HFF-Myc (cell line): ENCODE results near the gene PSMF1.

Source experiments
- DNase-seq: peaks from one replicate; pipeline ENCODE4 v3.0.0-alpha.2; 2011; ENCODE audit warnings: low read depth; ENCODE audit errors: extremely low read depth
- H3K4me3 ChIP-seq: replicated peaks from 2 replicates; pipeline ENCODE4 v1.5.1; 2011; ENCODE audit warnings: low read depth, mild to moderate bottlenecking, control low read depth, low read length
- TF ChIP-seq, protein P1 (sequence below): IDR thresholded peaks from 2 replicates; pipeline ENCODE4 v1.5.1; 2012; ENCODE audit warnings: mild to moderate bottlenecking, low read depth, low read length, control low read depth; ENCODE audit errors: missing control alignments

The PSMF1 gene

DNA sequence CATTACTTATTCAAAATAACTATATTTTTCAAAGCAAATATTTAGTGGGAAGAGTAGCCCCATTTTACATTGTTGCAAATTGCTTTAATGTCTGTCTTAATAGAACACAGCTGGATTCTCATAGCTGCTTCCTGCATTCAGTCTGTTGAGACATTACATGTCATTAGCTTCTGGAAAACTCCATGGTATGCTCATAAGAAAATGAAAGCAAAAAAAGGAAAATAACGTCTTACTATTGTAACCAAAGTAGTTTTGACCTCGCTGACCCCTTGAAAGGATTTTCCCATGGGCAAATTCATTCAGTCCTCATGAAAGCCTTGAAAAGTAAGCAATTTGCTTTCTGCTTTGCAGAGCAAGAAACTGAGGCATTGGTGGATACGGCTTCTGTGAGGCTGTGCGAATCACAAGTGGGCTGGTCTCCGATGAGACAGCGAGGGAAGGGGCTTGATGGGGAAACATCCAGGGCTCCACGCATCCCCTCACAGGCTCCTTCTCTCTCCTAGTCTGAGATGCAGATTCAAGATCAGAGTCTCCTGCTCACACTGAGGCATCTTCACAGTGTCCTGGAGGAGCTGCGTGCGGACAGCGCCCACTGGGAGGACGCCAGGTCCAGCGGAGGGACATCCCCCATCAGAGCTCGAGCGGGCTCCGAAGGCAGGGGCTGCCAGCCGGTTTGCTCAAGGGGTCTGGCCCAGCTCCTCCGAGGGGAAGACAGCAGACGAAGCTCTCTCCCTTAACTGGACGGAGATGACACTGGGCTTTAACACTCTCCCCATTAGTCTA, 88.2 kb downstream of the PSMF1 start:
- no peak for DNase-seq
- TF ChIP-seq, protein P1, sequence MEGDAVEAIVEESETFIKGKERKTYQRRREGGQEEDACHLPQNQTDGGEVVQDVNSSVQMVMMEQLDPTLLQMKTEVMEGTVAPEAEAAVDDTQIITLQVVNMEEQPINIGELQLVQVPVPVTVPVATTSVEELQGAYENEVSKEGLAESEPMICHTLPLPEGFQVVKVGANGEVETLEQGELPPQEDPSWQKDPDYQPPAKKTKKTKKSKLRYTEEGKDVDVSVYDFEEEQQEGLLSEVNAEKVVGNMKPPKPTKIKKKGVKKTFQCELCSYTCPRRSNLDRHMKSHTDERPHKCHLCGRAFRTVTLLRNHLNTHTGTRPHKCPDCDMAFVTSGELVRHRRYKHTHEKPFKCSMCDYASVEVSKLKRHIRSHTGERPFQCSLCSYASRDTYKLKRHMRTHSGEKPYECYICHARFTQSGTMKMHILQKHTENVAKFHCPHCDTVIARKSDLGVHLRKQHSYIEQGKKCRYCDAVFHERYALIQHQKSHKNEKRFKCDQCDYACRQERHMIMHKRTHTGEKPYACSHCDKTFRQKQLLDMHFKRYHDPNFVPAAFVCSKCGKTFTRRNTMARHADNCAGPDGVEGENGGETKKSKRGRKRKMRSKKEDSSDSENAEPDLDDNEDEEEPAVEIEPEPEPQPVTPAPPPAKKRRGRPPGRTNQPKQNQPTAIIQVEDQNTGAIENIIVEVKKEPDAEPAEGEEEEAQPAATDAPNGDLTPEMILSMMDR = no peak
- no peak overlapping the region for H3K4me3 ChIP-seq

DNA sequence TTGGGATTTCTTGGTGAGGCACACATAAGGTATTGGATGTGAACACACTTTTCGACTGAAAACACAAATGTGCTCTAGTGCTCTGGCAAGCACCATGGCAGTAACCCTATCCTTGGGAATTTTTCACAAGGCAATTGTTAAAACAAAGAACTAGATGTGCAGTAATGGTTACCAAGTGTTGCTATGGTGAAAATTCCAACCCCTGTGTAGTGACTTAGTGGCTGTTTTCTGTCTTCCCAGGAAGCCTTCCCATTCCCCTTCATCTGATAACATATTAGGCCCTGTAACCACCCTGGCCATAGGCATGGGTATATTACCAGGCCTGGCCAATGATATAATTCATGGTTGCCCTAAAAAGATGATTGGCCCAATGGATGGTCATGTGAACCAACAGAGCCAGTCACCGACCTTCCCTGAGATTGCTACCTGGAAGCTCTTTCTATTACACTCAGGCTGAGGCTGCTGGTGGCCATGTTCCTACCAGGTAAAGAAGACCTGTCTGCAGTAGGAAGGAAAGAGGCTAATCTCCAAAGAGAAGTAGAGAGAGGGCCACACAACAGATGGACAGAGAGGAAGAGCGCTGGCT, 89.0 kb downstream of the PSMF1 start:
- no peak overlapping the region for H3K4me3 ChIP-seq
- DNase-seq = no peak
- TF ChIP-seq, protein P1 = no peak

DNA sequence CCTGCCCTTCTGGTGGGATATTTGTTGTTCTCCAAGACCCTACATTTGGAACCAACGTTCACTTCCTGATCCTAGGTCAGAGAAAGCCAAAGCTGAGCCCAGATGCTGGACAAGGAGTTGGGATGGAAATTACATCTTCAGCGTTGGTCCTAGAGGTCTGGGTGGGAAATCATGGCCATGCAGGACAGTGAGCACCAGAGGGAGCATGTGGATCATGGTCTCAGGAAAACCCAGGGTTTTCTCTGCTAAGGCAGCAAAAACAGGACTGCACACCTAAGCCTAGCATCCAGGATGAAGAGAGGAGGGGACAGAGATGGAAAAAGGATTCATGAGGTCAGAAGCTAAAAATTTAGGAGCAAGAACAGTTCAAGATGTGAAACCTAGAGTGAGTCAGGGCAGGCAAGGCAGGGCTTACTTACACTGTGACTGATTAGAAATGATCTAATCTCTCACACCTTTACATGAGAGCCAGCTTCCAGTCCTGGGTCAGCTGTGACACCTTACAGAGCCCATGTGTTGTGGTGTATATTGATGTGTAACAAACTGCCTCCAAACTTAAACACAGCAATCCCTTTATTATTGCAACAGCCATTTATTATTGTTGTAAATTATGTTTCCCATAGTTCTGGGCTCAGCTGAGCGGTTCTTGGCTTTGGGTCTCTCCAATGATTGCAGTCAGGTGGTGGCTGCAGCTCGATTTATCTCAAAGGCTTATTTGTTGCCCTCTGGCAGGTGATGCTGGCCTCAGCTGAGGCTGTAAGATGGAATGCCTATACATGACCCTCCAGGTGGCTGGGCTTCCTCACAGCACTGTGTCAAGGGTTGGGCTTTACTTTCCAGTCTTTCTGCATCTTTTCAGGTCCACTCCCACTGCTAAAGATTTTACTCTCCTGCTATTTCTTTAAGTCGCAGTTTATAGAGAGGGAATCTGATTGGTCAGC, 91.3 kb downstream of the PSMF1 start:
- TF ChIP-seq, protein P1 = peak; percentile 23
- no peak overlapping the region for H3K4me3 ChIP-seq
- DNase-seq = no peak

DNA sequence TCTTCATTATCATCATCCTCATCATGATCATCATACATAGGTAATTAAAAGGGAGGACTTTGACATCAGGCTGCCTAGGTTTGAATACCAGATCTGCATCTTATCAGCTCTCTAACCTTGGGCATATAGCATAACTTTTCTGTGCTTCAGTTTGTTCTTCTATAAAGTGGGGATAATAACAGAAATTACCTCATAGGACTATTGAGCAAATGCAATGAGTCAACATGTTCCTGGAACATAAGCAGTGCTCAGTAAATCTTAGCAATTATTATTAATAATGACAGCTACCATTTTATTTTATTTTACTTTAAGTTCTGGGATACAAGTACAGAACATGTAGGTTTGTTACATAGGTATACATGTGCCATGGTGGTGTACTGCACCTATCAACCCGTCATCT, 92.1 kb downstream of the PSMF1 start:
- TF ChIP-seq, protein P1 = no peak
- DNase-seq = no peak
- H3K4me3 ChIP-seq = no peak overlapping the region

DNA sequence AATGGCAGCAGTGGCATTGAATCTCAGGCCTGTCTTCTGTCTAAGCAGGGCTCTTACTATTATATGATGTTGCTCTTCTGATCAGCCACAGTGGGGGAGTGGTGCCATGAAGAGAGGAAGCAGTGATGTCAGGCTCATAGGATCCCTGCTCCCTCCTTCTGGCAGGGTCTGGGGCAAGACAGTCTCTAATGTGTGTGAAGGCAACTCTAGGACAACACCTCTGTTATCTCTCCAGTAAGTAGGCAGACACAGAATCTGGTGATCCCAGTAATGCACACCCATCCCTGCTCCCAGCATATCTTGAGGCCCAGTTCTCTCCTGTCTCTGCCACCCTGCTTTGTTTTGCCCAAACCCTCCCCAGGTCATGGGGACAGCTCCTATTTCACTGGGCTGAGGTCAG, 93.6 kb downstream of the PSMF1 start:
- DNase-seq = no peak
- H3K4me3 ChIP-seq = no peak overlapping the region
- TF ChIP-seq, protein P1 = no peak

DNA sequence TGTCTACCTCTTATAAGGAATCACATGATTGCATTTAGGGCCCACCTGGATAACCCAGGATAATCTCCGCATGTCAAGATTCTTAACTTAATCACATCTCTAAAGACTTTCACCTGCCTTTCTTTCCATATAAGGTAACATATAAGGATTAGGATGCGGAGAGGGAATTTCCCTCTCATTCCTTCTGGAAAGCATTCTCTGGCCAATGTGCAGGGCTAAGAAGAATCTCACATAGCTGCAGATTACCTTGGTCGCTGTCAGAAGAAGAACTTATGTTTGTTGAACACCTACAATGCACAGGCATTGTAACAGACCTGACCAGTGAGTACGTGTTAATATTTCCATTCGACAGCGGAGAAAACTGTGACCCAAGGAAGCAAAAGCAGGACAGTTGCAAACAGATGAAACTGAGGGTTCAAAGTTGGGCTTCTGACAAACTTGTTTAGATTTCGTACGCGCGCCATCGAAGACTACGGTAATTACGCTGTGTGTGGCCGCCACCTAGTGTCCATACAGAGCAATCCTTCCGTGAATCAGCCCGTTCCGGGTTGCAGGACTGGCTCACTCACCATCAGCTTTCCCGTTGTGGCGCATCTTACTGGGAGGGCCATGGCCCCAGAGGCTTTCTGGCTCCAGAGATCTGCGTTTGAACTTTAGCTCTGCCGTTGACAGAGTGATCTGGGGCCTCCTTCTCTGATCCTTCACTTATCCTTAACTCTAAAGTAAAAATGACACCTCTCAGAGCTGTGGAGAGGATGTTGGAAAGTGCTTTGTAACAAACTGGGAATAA, 94.4 kb downstream of the PSMF1 start:
- H3K4me3 ChIP-seq = no peak overlapping the region
- TF ChIP-seq, protein P1 = peak; percentile 81
- peak; percentile 38 for DNase-seq
